Measurements from ENCODE around the gene CFAP100. TPM values are rescaled to one million over a fixed set of nuclear protein-coding genes. Genes with fewer than 3 reads are reported as not detected.
A peak's percentile ranks its signal among the peaks of the same experiment; 100 is the strongest.

The CFAP100 gene
- total RNA-seq, 2 donors from 2014 or later = 0.44 to 0.66 TPM

DNA sequence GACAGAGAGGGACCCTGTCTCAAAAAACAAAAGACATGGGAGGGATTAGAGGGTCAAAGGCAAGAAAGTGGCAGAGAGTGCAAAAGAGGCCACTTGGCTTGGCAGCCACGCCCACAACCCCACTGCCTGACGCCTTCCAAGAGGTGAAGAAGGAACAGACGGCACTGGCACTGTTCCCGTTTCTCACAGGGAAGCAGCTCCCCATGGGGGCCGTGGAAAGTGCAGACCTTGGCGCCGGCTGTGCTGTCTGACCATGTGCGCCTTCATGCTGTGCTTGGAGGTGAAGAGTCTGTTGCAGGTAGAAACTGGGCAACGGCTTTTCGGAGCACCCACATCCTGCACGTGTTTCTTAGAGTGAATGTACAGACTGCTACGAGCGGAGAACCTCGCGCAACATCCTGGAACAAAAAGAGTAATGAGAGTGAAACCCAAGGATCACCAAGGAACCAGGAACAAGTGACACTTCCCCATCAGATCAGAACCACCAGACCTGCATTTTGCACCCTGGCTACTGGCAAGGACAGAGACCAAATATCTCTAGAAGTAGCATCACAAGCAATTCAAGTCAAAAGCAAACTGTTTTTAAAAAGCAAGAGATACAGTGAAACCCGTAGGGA lies 71.3 kb downstream of the CFAP100 start:
- H3K36me3 Mint-ChIP-seq (ENCODE audit: low read depth) = peaks cover 83% of the 10 kb centered on the region
- Histone ChIP-seq H3K27me3 (ENCODE audit: control insufficient read depth, insufficient read depth, low read length, poor library complexity, severe bottlenecking) (no peaks in the 10 kb centered on the region), H3K4me1 (ENCODE audit: control insufficient read depth, insufficient read depth, low read length) (no peaks in the 10 kb centered on the region), H3K9ac (ENCODE audit: extremely low read depth, low read length, poor library complexity, severe bottlenecking) (no peak overlapping the region), H3K36me3 (ENCODE audit: control insufficient read depth, insufficient read depth, low read length) (peaks cover 94% of the 10 kb centered on the region), H3K9me3 (ENCODE audit: control insufficient read depth, low read length) (no peaks in the 10 kb centered on the region), H3K4me3 (ENCODE audit: low read length) (no peak overlapping the region), H3K27ac (ENCODE audit: low read depth, low read length) (no peak overlapping the region)
- no peaks in the 10 kb centered on the region for H3K9me3 Mint-ChIP-seq
- WGBS, 2 experiments (ENCODE audit: insufficient coverage in 1 of 2, insufficient read length in 1 of 2) = 90 to 94% methylated on average over 9 to 16 of the region's 16 CpGs
- H3K4me1 Mint-ChIP-seq = peaks cover 16% of the 10 kb centered on the region
- H3K27ac Mint-ChIP-seq = peak overlapping the region; percentile 30
- peak; percentile 46 for DNase-seq
- H3K4me3 Mint-ChIP-seq = no peak overlapping the region
- TF ChIP-seq, protein P1, sequence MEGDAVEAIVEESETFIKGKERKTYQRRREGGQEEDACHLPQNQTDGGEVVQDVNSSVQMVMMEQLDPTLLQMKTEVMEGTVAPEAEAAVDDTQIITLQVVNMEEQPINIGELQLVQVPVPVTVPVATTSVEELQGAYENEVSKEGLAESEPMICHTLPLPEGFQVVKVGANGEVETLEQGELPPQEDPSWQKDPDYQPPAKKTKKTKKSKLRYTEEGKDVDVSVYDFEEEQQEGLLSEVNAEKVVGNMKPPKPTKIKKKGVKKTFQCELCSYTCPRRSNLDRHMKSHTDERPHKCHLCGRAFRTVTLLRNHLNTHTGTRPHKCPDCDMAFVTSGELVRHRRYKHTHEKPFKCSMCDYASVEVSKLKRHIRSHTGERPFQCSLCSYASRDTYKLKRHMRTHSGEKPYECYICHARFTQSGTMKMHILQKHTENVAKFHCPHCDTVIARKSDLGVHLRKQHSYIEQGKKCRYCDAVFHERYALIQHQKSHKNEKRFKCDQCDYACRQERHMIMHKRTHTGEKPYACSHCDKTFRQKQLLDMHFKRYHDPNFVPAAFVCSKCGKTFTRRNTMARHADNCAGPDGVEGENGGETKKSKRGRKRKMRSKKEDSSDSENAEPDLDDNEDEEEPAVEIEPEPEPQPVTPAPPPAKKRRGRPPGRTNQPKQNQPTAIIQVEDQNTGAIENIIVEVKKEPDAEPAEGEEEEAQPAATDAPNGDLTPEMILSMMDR (conservative IDR thresholded peaks at IDR 0.05) = no peak
- H3K27me3 Mint-ChIP-seq (ENCODE audit: insufficient read depth) = no peaks in the 10 kb centered on the region

DNA sequence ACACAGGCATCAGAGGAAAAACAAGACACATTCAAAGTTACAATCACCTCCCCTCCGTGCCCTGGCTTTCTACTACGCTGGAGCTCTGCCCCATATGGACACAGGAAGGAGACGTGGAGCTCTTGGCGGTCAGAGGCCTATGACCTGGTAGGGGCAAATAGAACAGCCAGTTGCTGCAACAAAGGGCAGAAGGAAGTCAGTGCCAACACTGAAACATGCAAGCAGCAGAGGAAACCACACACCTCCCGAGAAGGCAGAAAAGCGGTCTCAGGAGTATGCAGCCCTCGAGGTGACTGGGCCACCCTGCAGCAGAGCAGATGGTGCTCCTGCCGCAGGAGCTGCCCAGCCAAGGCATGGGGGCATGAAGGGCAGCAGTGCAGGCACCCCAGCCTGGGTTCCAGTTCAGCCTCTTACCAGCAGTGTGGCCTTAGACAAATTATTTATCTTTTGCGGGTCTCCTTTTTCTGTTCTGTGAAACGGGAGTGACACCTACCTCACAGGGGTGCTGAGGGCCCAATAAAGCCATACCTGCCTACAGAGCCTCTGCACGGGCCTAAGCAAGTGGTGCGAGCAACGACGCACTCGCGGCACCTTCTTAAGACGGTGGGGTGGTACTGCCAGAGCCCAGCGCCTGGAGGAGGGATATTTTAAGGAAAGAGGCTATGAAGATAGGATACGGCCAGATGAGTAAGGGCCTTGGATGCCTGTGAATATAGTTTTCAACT lies 72.3 kb downstream of the CFAP100 start:
- DNase-seq = peak; percentile 28
- Mint-ChIP-seq H3K36me3 (ENCODE audit: low read depth) (peaks cover 77% of the 10 kb centered on the region), H3K27ac (peak overlapping the region; percentile 44), H3K27me3 (ENCODE audit: insufficient read depth) (no peaks in the 10 kb centered on the region), H3K9me3 (no peaks in the 10 kb centered on the region), H3K4me1 (peaks cover 16% of the 10 kb centered on the region), H3K4me3 (no peak overlapping the region)
- no peak overlapping the region for H3K9ac ChIP-seq (ENCODE audit: extremely low read depth, low read length, poor library complexity, severe bottlenecking)
- H3K36me3 ChIP-seq (ENCODE audit: control insufficient read depth, insufficient read depth, low read length) = peaks cover 93% of the 10 kb centered on the region
- no peaks in the 10 kb centered on the region for H3K9me3 ChIP-seq (ENCODE audit: control insufficient read depth, low read length)
- no peaks in the 10 kb centered on the region for H3K4me1 ChIP-seq (ENCODE audit: control insufficient read depth, insufficient read depth, low read length)
- H3K27ac ChIP-seq (ENCODE audit: low read depth, low read length) = no peak overlapping the region
- 92 to 96% methylated on average over 17 to 19 of the region's 19 CpGs for WGBS, 2 experiments (ENCODE audit: insufficient coverage in 1 of 2, insufficient read length in 1 of 2)
- TF ChIP-seq, protein P1 (conservative IDR thresholded peaks at IDR 0.05) = no peak
- no peaks in the 10 kb centered on the region for H3K27me3 ChIP-seq (ENCODE audit: control insufficient read depth, insufficient read depth, low read length, poor library complexity, severe bottlenecking)
- no peak overlapping the region for H3K4me3 ChIP-seq (ENCODE audit: low read length)

DNA sequence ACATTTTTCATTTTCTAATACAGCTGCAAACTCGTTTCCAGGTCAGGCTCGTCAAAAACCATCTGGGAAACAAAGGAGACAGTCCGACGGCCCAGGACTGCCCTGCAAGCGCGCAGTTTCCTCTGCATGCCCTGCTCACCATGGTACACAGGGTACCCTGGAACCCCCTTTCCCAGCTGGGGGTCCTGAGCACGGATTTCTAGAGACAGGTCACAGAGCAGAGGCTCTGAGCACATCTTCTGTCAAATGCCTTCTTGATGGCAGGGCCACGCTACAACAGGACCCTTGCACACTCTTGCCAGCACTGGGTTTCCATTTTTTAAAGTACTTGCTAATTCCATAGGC lies 72.9 kb downstream of the CFAP100 start:
- Histone ChIP-seq H3K4me1 (ENCODE audit: control insufficient read depth, insufficient read depth, low read length) (no peaks in the 10 kb centered on the region), H3K36me3 (ENCODE audit: control insufficient read depth, insufficient read depth, low read length) (peaks cover 89% of the 10 kb centered on the region), H3K9me3 (ENCODE audit: control insufficient read depth, low read length) (no peaks in the 10 kb centered on the region), H3K27me3 (ENCODE audit: control insufficient read depth, insufficient read depth, low read length, poor library complexity, severe bottlenecking) (no peaks in the 10 kb centered on the region), H3K9ac (ENCODE audit: extremely low read depth, low read length, poor library complexity, severe bottlenecking) (no peak overlapping the region), H3K27ac (ENCODE audit: low read depth, low read length) (no peak overlapping the region), H3K4me3 (ENCODE audit: low read length) (no peak overlapping the region)
- Mint-ChIP-seq H3K36me3 (ENCODE audit: low read depth) (peaks cover 77% of the 10 kb centered on the region), H3K4me3 (no peak overlapping the region), H3K4me1 (peaks cover 21% of the 10 kb centered on the region), H3K9me3 (no peaks in the 10 kb centered on the region), H3K27me3 (ENCODE audit: insufficient read depth) (no peaks in the 10 kb centered on the region), H3K27ac (no peak overlapping the region)
- 80 to 82% methylated on average over 5 to 8 of the region's 8 CpGs for WGBS, 2 experiments (ENCODE audit: insufficient coverage in 1 of 2, insufficient read length in 1 of 2)
- TF ChIP-seq, protein P1 (conservative IDR thresholded peaks at IDR 0.05) = no peak
- peak; percentile 20 for DNase-seq
